ENCODE data around the gene C3AR1.
"Not testable (repeated sequence)": the region's sequence is repeated elsewhere in the genome, so short reads cannot be mapped to it uniquely, and the experiment has no call there.

Gene C3AR1

GRCh38 chr12:8057306-8057705 is 8.9 kb downstream of the C3AR1 start:
- DNase-seq: no peak

- no peak for DNase-seq
Measured at GRCh38 chr12:8054816-8055215, 11.3 kb downstream of the C3AR1 start.

GRCh38 chr12:8052679-8053078 is 13.5 kb downstream of the C3AR1 start:
- no peak for DNase-seq

- no peak for DNase-seq
Measured at GRCh38 chr12:8050600-8051250, 15.4 kb downstream of the C3AR1 start.

- no peak for DNase-seq
Measured at GRCh38 chr12:8048906-8049305, 17.3 kb downstream of the C3AR1 start.

GRCh38 chr12:8047842-8048241 is 18.3 kb downstream of the C3AR1 start:
- DNase-seq: no peak

GRCh38 chr12:8045952-8046944 is 19.9 kb downstream of the C3AR1 start:
- peak; percentile 87 for DNase-seq

GRCh38 chr12:8040791-8041190 is 25.4 kb downstream of the C3AR1 start:
- no peak for DNase-seq

- peak; percentile 46 for DNase-seq
Measured at GRCh38 chr12:8038659-8039114, 27.5 kb downstream of the C3AR1 start.

GRCh38 chr12:8037947-8038346 is 28.2 kb downstream of the C3AR1 start:
- peak; percentile 29 for DNase-seq

- no peak for DNase-seq
Measured at GRCh38 chr12:8037046-8037663, 29.0 kb downstream of the C3AR1 start.

- no peak for DNase-seq
Measured at GRCh38 chr12:8036346-8036745, 29.8 kb downstream of the C3AR1 start.

- no peak for DNase-seq
Measured at GRCh38 chr12:8035440-8036010, 30.6 kb downstream of the C3AR1 start.

- no peak for DNase-seq
Measured at GRCh38 chr12:8034802-8035201, 31.4 kb downstream of the C3AR1 start.

GRCh38 chr12:8033153-8034044 is 32.8 kb downstream of the C3AR1 start:
- DNase-seq: peak; percentile 70

- peak; percentile 83 for DNase-seq
Measured at GRCh38 chr12:8032242-8033152, 33.7 kb downstream of the C3AR1 start, which contains the start of gene FOXJ2. FOXJ2 (plus strand) TSS chr12:8032716; CDS start chr12:8039833, 7,117 bp downstream.

GRCh38 chr12:8031872-8032241 is 34.3 kb downstream of the C3AR1 start:
- no peak for DNase-seq

GRCh38 chr12:8031017-8031416 is 35.1 kb downstream of the C3AR1 start:
- not testable (repeated sequence) for DNase-seq

- no peak for DNase-seq
Measured at GRCh38 chr12:8030189-8030588, 36.0 kb downstream of the C3AR1 start.

GRCh38 chr12:8028267-8028666 is 37.9 kb downstream of the C3AR1 start:
- no peak for DNase-seq

GRCh38 chr12:8027856-8028255 is 38.3 kb downstream of the C3AR1 start:
- no peak for DNase-seq

Data from stimulated activated CD4-positive, alpha-beta T cell treated with anti-CD3 and anti-CD28 coated beads, Interleukin-15, amount 100 ng/mL, for 24 hours (primary cell).